B cell (primary cell): ENCODE data around the gene FERMT3.

Experiments used
- EZH2 ChIP-seq: IDR thresholded peaks from 2 replicates; pipeline ENCODE4 v1.6.1; 2012; ENCODE audit warnings: borderline replicate concordance, low read depth, mild to moderate bottlenecking, moderate library complexity, low read length; ENCODE audit not compliant: insufficient read depth, poor library complexity, severe bottlenecking
- TF ChIP-seq, protein P1 (sequence below): fragments of 200-600 bp; IDR thresholded peaks from one replicate; pipeline ENCODE4 v1.8.0; 2022; ENCODE audit warnings: antibody characterized with exemption, mild to moderate bottlenecking

DNA sequence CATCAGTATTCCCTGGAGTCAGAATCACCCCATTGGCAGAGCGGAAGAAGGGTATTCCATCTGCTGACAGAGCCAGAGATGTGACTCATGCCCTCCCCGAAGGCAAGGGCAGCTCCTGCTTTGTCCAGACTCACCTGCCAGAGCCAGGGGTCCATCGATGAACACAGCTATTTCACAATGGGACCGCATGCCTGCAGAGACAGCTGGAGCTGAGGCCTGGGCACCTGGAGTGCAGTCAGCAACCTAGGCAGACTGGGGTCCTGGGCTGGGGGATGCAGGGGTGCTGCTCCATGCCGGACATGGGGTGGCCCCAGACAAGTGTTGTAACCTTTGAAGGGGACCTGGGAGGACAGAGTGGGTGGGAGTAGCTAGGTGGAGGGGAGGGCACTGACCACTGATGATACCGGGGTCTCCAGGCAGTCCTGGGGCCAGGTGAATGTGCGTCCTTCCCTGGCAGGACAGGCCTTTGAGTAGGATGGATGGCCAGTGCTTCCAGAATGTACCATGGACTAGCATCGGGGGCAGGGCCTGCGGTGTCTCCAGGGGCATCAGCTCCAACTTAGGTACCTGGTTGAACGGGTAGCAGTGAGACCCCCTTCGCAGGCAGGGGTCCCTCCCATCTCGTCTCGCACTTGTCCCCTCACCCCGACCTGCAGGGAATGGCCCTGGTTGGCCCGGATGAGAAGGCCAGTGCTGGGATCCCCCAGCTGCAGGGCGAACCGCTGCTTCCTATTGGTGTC lies 17.8 kb downstream of the FERMT3 start:
- TF ChIP-seq, protein P1, sequence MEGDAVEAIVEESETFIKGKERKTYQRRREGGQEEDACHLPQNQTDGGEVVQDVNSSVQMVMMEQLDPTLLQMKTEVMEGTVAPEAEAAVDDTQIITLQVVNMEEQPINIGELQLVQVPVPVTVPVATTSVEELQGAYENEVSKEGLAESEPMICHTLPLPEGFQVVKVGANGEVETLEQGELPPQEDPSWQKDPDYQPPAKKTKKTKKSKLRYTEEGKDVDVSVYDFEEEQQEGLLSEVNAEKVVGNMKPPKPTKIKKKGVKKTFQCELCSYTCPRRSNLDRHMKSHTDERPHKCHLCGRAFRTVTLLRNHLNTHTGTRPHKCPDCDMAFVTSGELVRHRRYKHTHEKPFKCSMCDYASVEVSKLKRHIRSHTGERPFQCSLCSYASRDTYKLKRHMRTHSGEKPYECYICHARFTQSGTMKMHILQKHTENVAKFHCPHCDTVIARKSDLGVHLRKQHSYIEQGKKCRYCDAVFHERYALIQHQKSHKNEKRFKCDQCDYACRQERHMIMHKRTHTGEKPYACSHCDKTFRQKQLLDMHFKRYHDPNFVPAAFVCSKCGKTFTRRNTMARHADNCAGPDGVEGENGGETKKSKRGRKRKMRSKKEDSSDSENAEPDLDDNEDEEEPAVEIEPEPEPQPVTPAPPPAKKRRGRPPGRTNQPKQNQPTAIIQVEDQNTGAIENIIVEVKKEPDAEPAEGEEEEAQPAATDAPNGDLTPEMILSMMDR: no peak
- TF ChIP-seq EZH2: no peak
